Measurements from ENCODE around the gene LRRC49. TPM values are rescaled to one million over a fixed set of nuclear protein-coding genes. Genes with fewer than 3 reads are reported as not detected.

The LRRC49 gene
- total RNA-seq, 1 donor from 2014 or later = 8.9 TPM

GRCh38 chr15:70853318-70853972 lies 39.2 kb upstream of the LRRC49 start:
- TF ChIP-seq CTCF (IDR thresholded peaks at IDR 0.05) = no peak
- Mint-ChIP-seq H3K9me3 (ENCODE audit: unreplicated experiment) (no peaks in the 10 kb centered on the region), H3K4me3 (ENCODE audit: unreplicated experiment) (peak overlapping the region; percentile 90), H3K36me3 (ENCODE audit: unreplicated experiment) (peaks cover 24% of the 10 kb centered on the region), H3K4me1 (ENCODE audit: unreplicated experiment) (peaks cover 72% of the 10 kb centered on the region), H3K27ac (ENCODE audit: unreplicated experiment) (peak overlapping the region; percentile 95), H3K27me3 (ENCODE audit: unreplicated experiment) (no peaks in the 10 kb centered on the region)
- DNase-seq (ENCODE audit: extremely low spot score, unreplicated experiment) = no peak

- peak within 1 kb of the TSS; percentile 90 for H3K4me3 Mint-ChIP-seq (ENCODE audit: unreplicated experiment)
- peaks cover 76% of the 10 kb centered on the region for H3K4me1 Mint-ChIP-seq (ENCODE audit: unreplicated experiment)
- H3K27me3 Mint-ChIP-seq (ENCODE audit: unreplicated experiment) = no peaks in the 10 kb centered on the region
- no peaks in the 10 kb centered on the region for H3K9me3 Mint-ChIP-seq (ENCODE audit: unreplicated experiment)
- peak; percentile 90 for DNase-seq (ENCODE audit: extremely low spot score, unreplicated experiment)
- no peak for TF ChIP-seq CTCF (IDR thresholded peaks at IDR 0.05)
- H3K27ac Mint-ChIP-seq (ENCODE audit: unreplicated experiment) = peak within 1 kb of the TSS; percentile 98
- H3K36me3 Mint-ChIP-seq (ENCODE audit: unreplicated experiment) = peaks cover 23% of the 10 kb centered on the region
Observed at GRCh38 chr15:70853973-70854665, 38.5 kb upstream of the LRRC49 start, which contains the start of gene LARP6. LARP6 (minus strand) TSS chr15:70854157; CDS start chr15:70854088, 69 bp downstream.

- TF ChIP-seq CTCF (IDR thresholded peaks at IDR 0.05) = peak; percentile 15
- Mint-ChIP-seq H3K4me1 (ENCODE audit: unreplicated experiment) (peaks cover 78% of the 10 kb centered on the region), H3K27me3 (ENCODE audit: unreplicated experiment) (no peaks in the 10 kb centered on the region), H3K4me3 (ENCODE audit: unreplicated experiment) (peak overlapping the region; percentile 88), H3K36me3 (ENCODE audit: unreplicated experiment) (peaks cover 20% of the 10 kb centered on the region), H3K9me3 (ENCODE audit: unreplicated experiment) (no peaks in the 10 kb centered on the region), H3K27ac (ENCODE audit: unreplicated experiment) (peak overlapping the region; percentile 98)
- no peak for DNase-seq (ENCODE audit: extremely low spot score, unreplicated experiment)
Observed at GRCh38 chr15:70854666-70854976, 38.0 kb upstream of the LRRC49 start.

- Mint-ChIP-seq H3K4me1 (ENCODE audit: unreplicated experiment) (peaks cover 68% of the 10 kb centered on the region), H3K4me3 (ENCODE audit: unreplicated experiment) (peak overlapping the region; percentile 46), H3K9me3 (ENCODE audit: unreplicated experiment) (no peaks in the 10 kb centered on the region), H3K27ac (ENCODE audit: unreplicated experiment) (peak overlapping the region; percentile 98), H3K27me3 (ENCODE audit: unreplicated experiment) (no peaks in the 10 kb centered on the region), H3K36me3 (ENCODE audit: unreplicated experiment) (peaks cover 11% of the 10 kb centered on the region)
- TF ChIP-seq CTCF (IDR thresholded peaks at IDR 0.05) = no peak
- DNase-seq (ENCODE audit: extremely low spot score, unreplicated experiment) = no peak
Observed at GRCh38 chr15:70855764-70856163, 36.9 kb upstream of the LRRC49 start.

GRCh38 chr15:70856177-70856883 lies 36.3 kb upstream of the LRRC49 start:
- H3K27me3 Mint-ChIP-seq (ENCODE audit: unreplicated experiment) = no peaks in the 10 kb centered on the region
- peaks cover 6% of the 10 kb centered on the region for H3K36me3 Mint-ChIP-seq (ENCODE audit: unreplicated experiment)
- no peaks in the 10 kb centered on the region for H3K9me3 Mint-ChIP-seq (ENCODE audit: unreplicated experiment)
- peaks cover 64% of the 10 kb centered on the region for H3K4me1 Mint-ChIP-seq (ENCODE audit: unreplicated experiment)
- peak overlapping the region; percentile 46 for H3K4me3 Mint-ChIP-seq (ENCODE audit: unreplicated experiment)
- DNase-seq (ENCODE audit: extremely low spot score, unreplicated experiment) = no peak
- H3K27ac Mint-ChIP-seq (ENCODE audit: unreplicated experiment) = peak overlapping the region; percentile 98
- TF ChIP-seq CTCF (IDR thresholded peaks at IDR 0.05) = no peak
